ENCODE results near the gene OTOGL. TPM values are rescaled to one million over a fixed set of nuclear protein-coding genes. Genes with fewer than 3 reads are reported as not detected.

The OTOGL gene
- total RNA-seq, 1 donor from 2014 or later: not detected

DNA sequence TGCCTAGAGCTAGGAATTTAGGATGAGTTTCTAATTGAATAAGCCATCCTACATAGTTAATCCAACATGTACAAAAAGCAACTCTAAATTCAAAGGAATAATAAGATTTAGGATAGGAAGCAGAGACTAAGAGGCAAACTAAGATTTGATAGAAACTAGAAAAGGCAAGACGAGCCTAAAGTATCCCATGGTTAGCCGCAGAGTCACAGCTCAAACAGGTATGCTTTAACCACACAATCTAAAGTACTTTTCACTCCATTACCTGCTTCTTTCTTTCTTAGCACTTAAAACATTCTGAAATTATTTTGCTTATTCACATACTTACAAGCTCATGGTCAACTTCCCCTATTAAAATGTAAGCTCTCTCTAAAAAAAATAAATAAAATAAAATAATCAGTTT lies 51.8 kb downstream of the OTOGL start:
- no peak for DNase-seq (ENCODE audit: low spot score in 2 of 2)
- Histone ChIP-seq H3K27me3 (no peaks in the 10 kb centered on the region), H3K4me3 (no peak overlapping the region), H3K9me3 (no peaks in the 10 kb centered on the region), H3K27ac (no peak overlapping the region), H3K4me1 (no peaks in the 10 kb centered on the region), H3K36me3 (no peaks in the 10 kb centered on the region)
- intact Hi-C loops (cut with DNase I): no loop called here
- TF ChIP-seq, protein P1, sequence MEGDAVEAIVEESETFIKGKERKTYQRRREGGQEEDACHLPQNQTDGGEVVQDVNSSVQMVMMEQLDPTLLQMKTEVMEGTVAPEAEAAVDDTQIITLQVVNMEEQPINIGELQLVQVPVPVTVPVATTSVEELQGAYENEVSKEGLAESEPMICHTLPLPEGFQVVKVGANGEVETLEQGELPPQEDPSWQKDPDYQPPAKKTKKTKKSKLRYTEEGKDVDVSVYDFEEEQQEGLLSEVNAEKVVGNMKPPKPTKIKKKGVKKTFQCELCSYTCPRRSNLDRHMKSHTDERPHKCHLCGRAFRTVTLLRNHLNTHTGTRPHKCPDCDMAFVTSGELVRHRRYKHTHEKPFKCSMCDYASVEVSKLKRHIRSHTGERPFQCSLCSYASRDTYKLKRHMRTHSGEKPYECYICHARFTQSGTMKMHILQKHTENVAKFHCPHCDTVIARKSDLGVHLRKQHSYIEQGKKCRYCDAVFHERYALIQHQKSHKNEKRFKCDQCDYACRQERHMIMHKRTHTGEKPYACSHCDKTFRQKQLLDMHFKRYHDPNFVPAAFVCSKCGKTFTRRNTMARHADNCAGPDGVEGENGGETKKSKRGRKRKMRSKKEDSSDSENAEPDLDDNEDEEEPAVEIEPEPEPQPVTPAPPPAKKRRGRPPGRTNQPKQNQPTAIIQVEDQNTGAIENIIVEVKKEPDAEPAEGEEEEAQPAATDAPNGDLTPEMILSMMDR (IDR thresholded peaks at IDR 0.05): no peak

DNA sequence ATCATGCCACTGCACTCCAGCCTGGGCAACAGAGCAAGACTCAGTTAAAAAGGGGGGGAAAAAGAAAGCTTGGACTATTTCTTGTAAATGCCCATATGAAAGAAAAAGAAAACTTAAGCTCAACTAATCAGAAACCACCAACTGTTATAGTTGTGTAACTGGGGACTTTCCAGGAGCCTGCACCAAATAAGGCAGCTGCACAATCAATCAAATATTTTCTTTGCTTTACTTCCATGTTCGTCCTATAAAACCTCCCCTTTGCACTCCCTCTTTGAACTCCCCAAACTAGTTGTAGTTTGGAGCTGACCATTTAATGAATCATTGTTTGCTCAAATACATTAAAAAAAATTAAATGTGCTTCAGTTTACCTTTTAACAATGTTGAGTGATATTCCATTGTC lies 54.9 kb downstream of the OTOGL start:
- Histone ChIP-seq H3K9me3 (no peaks in the 10 kb centered on the region), H3K36me3 (no peaks in the 10 kb centered on the region), H3K27ac (no peak overlapping the region), H3K4me1 (no peaks in the 10 kb centered on the region), H3K4me3 (no peak overlapping the region), H3K27me3 (no peaks in the 10 kb centered on the region)
- TF ChIP-seq, protein P1 (IDR thresholded peaks at IDR 0.05): no peak
- no peak for DNase-seq (ENCODE audit: low spot score in 2 of 2)
- intact Hi-C loops (cut with DNase I): no loop called here

GRCh38 chr12:80156306-80156705 lies 57.0 kb downstream of the OTOGL start:
- no peak overlapping the region for H3K27ac ChIP-seq
- intact Hi-C loops (cut with DNase I): no loop called here
- H3K4me1 ChIP-seq: no peaks in the 10 kb centered on the region

GRCh38 chr12:80157645-80158044 lies 58.3 kb downstream of the OTOGL start:
- Histone ChIP-seq H3K4me3 (no peak overlapping the region), H3K27ac (no peak overlapping the region), H3K4me1 (no peaks in the 10 kb centered on the region), H3K36me3 (no peaks in the 10 kb centered on the region), H3K27me3 (no peaks in the 10 kb centered on the region), H3K9me3 (no peaks in the 10 kb centered on the region)
- intact Hi-C loops (cut with DNase I): no loop called here
- TF ChIP-seq, protein P1 (IDR thresholded peaks at IDR 0.05): no peak
- no peak for DNase-seq (ENCODE audit: low spot score in 2 of 2)

More at GRCh38 chr12:80156306-80156705, 57.0 kb downstream of the OTOGL start:
- DNase-seq (ENCODE audit: low spot score in 2 of 2): no peak
- Histone ChIP-seq H3K4me3 (no peak overlapping the region), H3K9me3 (no peaks in the 10 kb centered on the region), H3K36me3 (no peaks in the 10 kb centered on the region), H3K27me3 (no peaks in the 10 kb centered on the region)
- TF ChIP-seq, protein P1 (IDR thresholded peaks at IDR 0.05): no peak

- intact Hi-C loops (cut with DNase I): no loop called here
- H3K4me1 ChIP-seq: no peaks in the 10 kb centered on the region
- no peaks in the 10 kb centered on the region for H3K36me3 ChIP-seq
- no peaks in the 10 kb centered on the region for H3K9me3 ChIP-seq
- DNase-seq (ENCODE audit: low spot score in 2 of 2): no peak
- no peak overlapping the region for H3K27ac ChIP-seq
- TF ChIP-seq, protein P1 (IDR thresholded peaks at IDR 0.05): no peak
- H3K27me3 ChIP-seq: no peaks in the 10 kb centered on the region
- H3K4me3 ChIP-seq: no peak overlapping the region
Observed at GRCh38 chr12:80161612-80162011, 62.3 kb downstream of the OTOGL start.

GRCh38 chr12:80162177-80162576 lies 62.8 kb downstream of the OTOGL start:
- intact Hi-C loops (cut with DNase I): no loop called here
- no peak overlapping the region for H3K27ac ChIP-seq
- no peaks in the 10 kb centered on the region for H3K4me1 ChIP-seq
- H3K4me3 ChIP-seq: no peak overlapping the region
- TF ChIP-seq, protein P1 (IDR thresholded peaks at IDR 0.05): no peak
- H3K27me3 ChIP-seq: no peaks in the 10 kb centered on the region
- no peaks in the 10 kb centered on the region for H3K36me3 ChIP-seq
- no peak for DNase-seq (ENCODE audit: low spot score in 2 of 2)
- no peaks in the 10 kb centered on the region for H3K9me3 ChIP-seq
